ENCODE data around the gene HCRTR1. TPM values are rescaled to one million over a fixed set of nuclear protein-coding genes. Genes with fewer than 3 reads are reported as not detected.
A peak's percentile ranks its signal among the peaks of the same experiment; 100 is the strongest.

HCRTR1 gene
- polyA plus RNA-seq, 1 experiment, result not detected

DNA sequence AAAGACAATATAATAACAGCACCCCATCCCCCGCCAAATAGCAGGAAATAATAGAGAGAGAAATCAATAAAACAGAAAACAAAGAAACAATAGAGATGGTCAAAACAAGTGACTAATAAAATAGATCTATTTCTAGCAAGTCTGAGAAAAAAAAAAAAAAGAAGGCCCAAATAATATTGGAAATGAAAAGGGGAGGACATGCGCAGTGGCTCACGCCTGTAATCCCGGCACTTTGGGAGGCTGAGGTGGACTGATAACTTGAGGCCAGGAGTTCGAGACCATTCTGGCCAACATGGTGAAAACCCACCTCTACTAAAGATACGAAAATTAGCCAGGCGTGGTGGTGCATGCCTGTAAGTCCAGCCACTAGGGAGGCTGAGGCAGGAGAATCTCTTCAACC is 18.5 kb upstream of the HCRTR1 start:
- DNase-seq (ENCODE audit: low read depth, low spot score), result no peak
- CTCF ChIA-PET, result interaction anchor here (1.6 kb wide), 1 partner anchor 190 kb away, joined by 6 read pairs; no protein-coding TSS in a partner anchor
- Histone ChIP-seq H3K4me3 (ENCODE audit: low read depth, low read length) (no peak overlapping the region), H3K9me3 (ENCODE audit: control insufficient read depth, insufficient read depth, low read length) (no peaks in the 10 kb centered on the region), H3K27ac (ENCODE audit: low read depth, low read length) (no peak overlapping the region), H3K27me3 (ENCODE audit: control insufficient read depth, insufficient read depth, low read length) (peaks cover 3% of the 10 kb centered on the region)
- POLR2A ChIA-PET, result no interaction called here
- TF ChIP-seq, protein P1, sequence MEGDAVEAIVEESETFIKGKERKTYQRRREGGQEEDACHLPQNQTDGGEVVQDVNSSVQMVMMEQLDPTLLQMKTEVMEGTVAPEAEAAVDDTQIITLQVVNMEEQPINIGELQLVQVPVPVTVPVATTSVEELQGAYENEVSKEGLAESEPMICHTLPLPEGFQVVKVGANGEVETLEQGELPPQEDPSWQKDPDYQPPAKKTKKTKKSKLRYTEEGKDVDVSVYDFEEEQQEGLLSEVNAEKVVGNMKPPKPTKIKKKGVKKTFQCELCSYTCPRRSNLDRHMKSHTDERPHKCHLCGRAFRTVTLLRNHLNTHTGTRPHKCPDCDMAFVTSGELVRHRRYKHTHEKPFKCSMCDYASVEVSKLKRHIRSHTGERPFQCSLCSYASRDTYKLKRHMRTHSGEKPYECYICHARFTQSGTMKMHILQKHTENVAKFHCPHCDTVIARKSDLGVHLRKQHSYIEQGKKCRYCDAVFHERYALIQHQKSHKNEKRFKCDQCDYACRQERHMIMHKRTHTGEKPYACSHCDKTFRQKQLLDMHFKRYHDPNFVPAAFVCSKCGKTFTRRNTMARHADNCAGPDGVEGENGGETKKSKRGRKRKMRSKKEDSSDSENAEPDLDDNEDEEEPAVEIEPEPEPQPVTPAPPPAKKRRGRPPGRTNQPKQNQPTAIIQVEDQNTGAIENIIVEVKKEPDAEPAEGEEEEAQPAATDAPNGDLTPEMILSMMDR (IDR thresholded peaks at IDR 0.05; ENCODE audit: low read depth, low read length), result no peak

DNA sequence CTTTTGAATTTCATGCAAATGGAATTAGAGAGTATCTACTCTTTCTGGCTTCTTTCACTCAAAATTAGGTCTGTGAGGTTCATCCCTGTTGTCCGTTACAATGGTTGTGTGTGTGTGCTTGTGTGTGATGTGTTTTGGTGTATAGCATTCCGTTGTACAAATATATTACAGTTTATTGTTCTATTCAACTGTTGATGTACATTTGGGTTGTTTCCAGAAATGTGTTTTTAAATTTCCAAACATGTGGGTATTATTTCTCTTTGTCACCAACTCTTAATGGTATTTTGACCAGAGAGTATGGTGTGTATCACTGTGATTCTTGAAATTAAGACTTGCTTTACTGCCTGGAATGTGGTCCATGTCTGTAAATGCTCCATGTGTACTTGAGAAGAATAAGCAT is 16.8 kb upstream of the HCRTR1 start:
- no peaks in the 10 kb centered on the region for H3K9me3 ChIP-seq (ENCODE audit: control insufficient read depth, insufficient read depth, low read length)
- DNase-seq (ENCODE audit: low read depth, low spot score), result no peak
- no peak overlapping the region for H3K4me3 ChIP-seq (ENCODE audit: low read depth, low read length)
- TF ChIP-seq, protein P1 (IDR thresholded peaks at IDR 0.05; ENCODE audit: low read depth, low read length), result no peak
- ChIA-PET CTCF (interaction anchor here (1.2 kb wide), 1 partner anchor 37 kb away, joined by 3 read pairs; no protein-coding TSS in a partner anchor), POLR2A (no interaction called here)
- H3K27ac ChIP-seq (ENCODE audit: low read depth, low read length), result no peak overlapping the region
- H3K27me3 ChIP-seq (ENCODE audit: control insufficient read depth, insufficient read depth, low read length), result peaks cover 3% of the 10 kb centered on the region

DNA sequence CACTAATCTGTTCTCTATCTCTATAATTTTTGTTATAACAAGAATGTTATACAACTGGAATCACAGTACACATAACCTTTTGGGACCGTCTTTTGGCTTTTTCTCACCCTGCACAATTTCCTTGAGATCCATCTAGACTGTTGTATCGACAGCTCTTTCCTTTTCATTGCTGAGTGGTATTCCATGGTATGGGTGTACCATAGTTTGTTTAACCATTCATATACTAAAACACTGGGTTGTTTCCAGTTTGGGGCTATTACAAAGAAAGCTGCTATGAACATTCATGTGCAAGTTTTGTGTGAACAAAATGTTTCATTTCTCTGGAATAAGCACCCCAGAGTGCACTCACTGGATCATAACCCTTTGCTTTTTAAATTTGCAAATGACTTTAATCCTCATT is 15.4 kb upstream of the HCRTR1 start:
- POLR2A ChIA-PET, result no interaction called here
- CTCF ChIA-PET, result interaction anchor here (1.9 kb wide), 1 partner anchor 16 kb away, joined by 6 read pairs; no protein-coding TSS in a partner anchor
- DNase-seq (ENCODE audit: low read depth, low spot score), result no peak
- Histone ChIP-seq H3K27me3 (ENCODE audit: control insufficient read depth, insufficient read depth, low read length) (peaks cover 3% of the 10 kb centered on the region), H3K9me3 (ENCODE audit: control insufficient read depth, insufficient read depth, low read length) (no peaks in the 10 kb centered on the region), H3K4me3 (ENCODE audit: low read depth, low read length) (no peak overlapping the region), H3K27ac (ENCODE audit: low read depth, low read length) (no peak overlapping the region)
- TF ChIP-seq, protein P1 (IDR thresholded peaks at IDR 0.05; ENCODE audit: low read depth, low read length), result no peak

DNA sequence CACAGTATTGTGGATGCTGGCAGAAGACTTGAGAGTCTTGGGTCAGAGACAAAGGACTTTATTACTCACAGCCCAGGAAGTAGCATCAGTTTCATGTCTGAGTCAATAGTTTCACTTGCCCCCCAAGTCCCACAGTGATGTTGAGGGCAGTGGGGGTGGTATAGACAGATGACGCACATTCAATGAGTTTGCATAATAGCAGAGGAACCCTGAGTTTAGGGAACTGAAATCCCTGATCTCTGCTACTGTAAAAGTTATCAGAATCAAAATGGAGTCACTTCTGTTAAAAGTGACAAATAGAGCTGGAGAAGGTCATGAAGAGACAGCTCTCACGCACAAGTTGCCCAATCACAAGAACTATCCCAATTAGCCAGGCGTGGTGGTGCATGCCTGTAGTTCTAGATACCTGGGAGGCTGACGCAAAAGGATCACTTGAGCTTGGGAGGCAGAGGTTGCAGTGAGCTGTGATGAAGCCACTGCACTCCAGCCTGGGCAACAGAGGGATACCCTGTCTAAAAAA is 11.5 kb upstream of the HCRTR1 start:
- TF ChIP-seq, protein P1 (IDR thresholded peaks at IDR 0.05; ENCODE audit: low read depth, low read length), result no peak
- no peak overlapping the region for H3K27ac ChIP-seq (ENCODE audit: low read depth, low read length)
- POLR2A ChIA-PET, result no interaction called here

DNA sequence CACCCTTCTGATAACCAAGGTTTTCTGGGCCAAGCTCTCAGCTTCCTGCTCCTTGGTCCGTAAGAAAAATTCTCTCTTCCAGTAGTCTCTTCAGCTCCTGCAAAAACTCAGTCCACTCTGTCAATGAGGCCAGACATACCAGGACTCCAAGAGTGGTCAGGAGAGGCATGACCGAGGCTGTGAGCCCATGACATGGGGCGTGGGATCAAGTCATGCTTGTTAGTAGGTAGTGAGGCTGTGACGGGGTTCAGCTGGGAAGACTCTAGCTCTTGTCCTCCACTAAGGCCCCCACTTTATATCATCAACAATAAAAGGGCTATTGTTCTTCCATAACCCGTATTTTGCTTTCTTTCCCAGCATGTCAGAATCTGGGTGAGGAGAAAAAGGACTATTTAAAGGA is 10.1 kb upstream of the HCRTR1 start:
- H3K27ac ChIP-seq (ENCODE audit: low read depth, low read length), result no peak overlapping the region
- H3K4me3 ChIP-seq (ENCODE audit: low read depth, low read length), result no peak overlapping the region
- no peaks in the 10 kb centered on the region for H3K9me3 ChIP-seq (ENCODE audit: control insufficient read depth, insufficient read depth, low read length)
- CTCF ChIA-PET, result interaction anchor here (0.5 to 3.5 kb wide), 3 partner anchors 11 to 155 kb away, joined by 3 to 25 read pairs (median 7); partner anchors contain the start of gene HCRTR1
- no peak for DNase-seq (ENCODE audit: low read depth, low spot score)
- POLR2A ChIA-PET, result interaction anchor here (0.6 kb wide), 1 partner anchor 195 kb away, joined by 3 read pairs; no protein-coding TSS in a partner anchor
- TF ChIP-seq, protein P1 (IDR thresholded peaks at IDR 0.05; ENCODE audit: low read depth, low read length), result no peak
- H3K27me3 ChIP-seq (ENCODE audit: control insufficient read depth, insufficient read depth, low read length), result no peaks in the 10 kb centered on the region

More for the DNA sequence above, 11.5 kb upstream of the HCRTR1 start:
- no peaks in the 10 kb centered on the region for H3K9me3 ChIP-seq (ENCODE audit: control insufficient read depth, insufficient read depth, low read length)
- CTCF ChIA-PET, result interaction anchor here (0.9 kb wide), 1 partner anchor 15 kb away, joined by 3 read pairs; no protein-coding TSS in a partner anchor
- no peak overlapping the region for H3K4me3 ChIP-seq (ENCODE audit: low read depth, low read length)
- DNase-seq (ENCODE audit: low read depth, low spot score), result peak; percentile 24
- no peaks in the 10 kb centered on the region for H3K27me3 ChIP-seq (ENCODE audit: control insufficient read depth, insufficient read depth, low read length)

All from AG04450 (cell line).